Esophagus muscularis mucosa (tissue), 4 donors: ENCODE data around the gene PRPF38B. TPM values are rescaled to one million over a fixed set of nuclear protein-coding genes. Genes with fewer than 3 reads are reported as not detected.

ENCODE experiments used
- DNase-seq: peaks from one replicate; pipeline ENCODE4 v3.0.0-alpha.2; 2017; ENCODE audit errors: extremely low spot score
- H3K27ac ChIP-seq, 4 donors: fragments of 200-600 bp; sonication (generic); replicated peaks in 1 of 4; 1 replicate in 3 of 4; 2 replicates in 1 of 4; pipeline ENCODE4 v1.5.1; 2016 to 2019; ENCODE audit warnings: mild to moderate bottlenecking in 1 of 4
- H3K27me3 ChIP-seq, 4 donors: fragments of 200-600 bp; sonication (generic); one replicate each; pipeline versions ENCODE4 v1.5.1 to v1.6.0; 2016 to 2019
- H3K36me3 ChIP-seq, 4 donors: fragments of 200-600 bp; sonication (generic); one replicate each; pipeline ENCODE4 v1.5.1; 2016 to 2019
- H3K4me1 ChIP-seq, 4 donors: fragments of 200-600 bp; sonication (generic); one replicate each; pipeline ENCODE4 v1.5.1; 2016 to 2019
- H3K4me3 ChIP-seq, 4 donors: fragments of 200-600 bp; sonication (generic); 1 replicate in 2 of 4; 2 replicates in 2 of 4; pipeline ENCODE4 v1.5.1; 2016 to 2019; ENCODE audit warnings: mild to moderate bottlenecking in 4 of 4, moderate library complexity in 1 of 4
- H3K9me3 ChIP-seq, 4 donors: fragments of 200-600 bp; sonication (generic); 1 replicate in 3 of 4; 2 replicates in 1 of 4; pipeline ENCODE4 v1.5.1; 2016 to 2019
- EP300 ChIP-seq: sonication (generic); formaldehyde crosslinking; IDR thresholded peaks from one replicate; pipeline ENCODE4 v1.6.1; 2017; ENCODE audit warnings: antibody characterized with exemption
- POLR2A ChIP-seq: fragments of 450-650 bp; IDR thresholded peaks from one replicate; pipeline ENCODE4 v1.6.1; 2017; ENCODE audit warnings: antibody characterized with exemption, moderate library complexity, mild to moderate bottlenecking, low read depth
- POLR2AphosphoS5 ChIP-seq, 2 donors: sonication (generic); formaldehyde crosslinking; IDR thresholded peaks; one replicate each; pipeline ENCODE4 v1.6.1; 2017; ENCODE audit warnings: antibody characterized with exemption in 2 of 2
- WGBS: methylation state at CpG from one replicate; pipeline ENCODE4 v1.1.5; 2018; 5-methylcytosine and 5-hydroxymethylcytosine counted together
- intact Hi-C: fragments of 100-400 bp; cut with DNase I; formaldehyde crosslinking; loops from one replicate; pipeline ENCODE4 v1.15.1; 2023
- total RNA-seq, 4 donors: library from RNA; depleted of rRNA; stranded (reverse); fragments of >200 nt; gene quantifications; one replicate each; pipeline versions ENCODE4 v1.1.0 to v1.2.1, GENCODE V29; 2016
- TF ChIP-seq, protein P1 (sequence below), 3 experiments: fragments of 200-600 bp in 2 of 3; fragments of 450-650 bp in 1 of 3; sonication (generic) in 2 of 3; IDR thresholded peaks; one replicate each; pipeline ENCODE4 v1.5.1; 2017 to 2019; ENCODE audit warnings: antibody characterized with exemption in 3 of 3, mild to moderate bottlenecking in 2 of 3, moderate library complexity in 1 of 3

The PRPF38B gene
- total RNA-seq, 4 donors from 2014 or later: 15.9 to 32.4 (median 16.9) TPM

DNA sequence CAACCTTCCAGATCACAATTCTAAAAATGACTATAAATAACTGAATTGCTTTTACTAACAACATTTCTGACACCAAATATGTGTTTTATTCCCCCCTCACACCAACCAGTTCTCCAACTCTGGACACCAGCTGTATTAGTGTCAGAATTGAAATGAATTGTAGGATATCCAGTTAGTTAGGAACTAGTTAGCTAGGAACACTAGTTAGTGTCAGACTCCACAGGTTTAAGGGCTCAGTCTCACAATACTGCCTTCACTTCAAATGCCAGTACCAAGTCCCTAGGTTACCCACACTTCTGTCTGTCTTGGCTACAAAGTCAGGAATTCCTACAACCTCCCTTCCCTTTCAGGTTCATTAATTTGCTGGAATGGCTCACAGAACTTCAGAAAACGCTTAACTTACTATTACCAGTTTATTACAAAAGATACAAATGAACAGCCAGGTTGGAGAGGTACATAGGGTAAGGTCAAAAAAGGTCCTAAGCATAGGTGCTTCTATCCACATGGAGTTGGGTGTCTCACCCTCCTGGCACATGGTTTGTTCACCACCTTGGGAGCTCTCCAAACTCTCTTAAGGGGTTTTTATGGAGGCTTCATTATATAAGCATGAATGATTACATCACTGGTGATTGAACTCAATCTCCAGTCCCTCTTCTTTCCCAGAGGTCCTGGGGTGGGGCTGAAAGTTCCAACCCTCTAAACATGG is 58.5 kb downstream of the PRPF38B start:
- no peaks in the 10 kb centered on the region for H3K9me3 ChIP-seq
- H3K36me3 ChIP-seq: peaks cover 0 to 35% (median 16%) of the 10 kb centered on the region in 4 donors
- peaks cover 10 to 45% (median 37%) of the 10 kb centered on the region in 4 donors for H3K4me1 ChIP-seq
- DNase-seq: no peak
- H3K27ac ChIP-seq: no peak overlapping the region
- WGBS: 92% methylated on average over 1 of the region's 1 CpG
- H3K27me3 ChIP-seq: no peaks in the 10 kb centered on the region
- no peak for TF ChIP-seq POLR2AphosphoS5 (IDR thresholded peaks at IDR 0.05)
- TF ChIP-seq, protein P1, sequence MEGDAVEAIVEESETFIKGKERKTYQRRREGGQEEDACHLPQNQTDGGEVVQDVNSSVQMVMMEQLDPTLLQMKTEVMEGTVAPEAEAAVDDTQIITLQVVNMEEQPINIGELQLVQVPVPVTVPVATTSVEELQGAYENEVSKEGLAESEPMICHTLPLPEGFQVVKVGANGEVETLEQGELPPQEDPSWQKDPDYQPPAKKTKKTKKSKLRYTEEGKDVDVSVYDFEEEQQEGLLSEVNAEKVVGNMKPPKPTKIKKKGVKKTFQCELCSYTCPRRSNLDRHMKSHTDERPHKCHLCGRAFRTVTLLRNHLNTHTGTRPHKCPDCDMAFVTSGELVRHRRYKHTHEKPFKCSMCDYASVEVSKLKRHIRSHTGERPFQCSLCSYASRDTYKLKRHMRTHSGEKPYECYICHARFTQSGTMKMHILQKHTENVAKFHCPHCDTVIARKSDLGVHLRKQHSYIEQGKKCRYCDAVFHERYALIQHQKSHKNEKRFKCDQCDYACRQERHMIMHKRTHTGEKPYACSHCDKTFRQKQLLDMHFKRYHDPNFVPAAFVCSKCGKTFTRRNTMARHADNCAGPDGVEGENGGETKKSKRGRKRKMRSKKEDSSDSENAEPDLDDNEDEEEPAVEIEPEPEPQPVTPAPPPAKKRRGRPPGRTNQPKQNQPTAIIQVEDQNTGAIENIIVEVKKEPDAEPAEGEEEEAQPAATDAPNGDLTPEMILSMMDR (IDR thresholded peaks at IDR 0.05): no peak
- TF ChIP-seq EP300: no peak
- TF ChIP-seq POLR2A: no peak
- intact Hi-C loops: no loop called here
- H3K4me3 ChIP-seq: no peak overlapping the region

Other genes starting within 250 kb of the PRPF38B start
- not detected for gene NBPF6, start 242.0 kb upstream of the PRPF38B start, total RNA-seq
- gene EEIG2, start 132.2 kb upstream of the PRPF38B start, total RNA-seq: 10 to 100 TPM; 11.6 to 17.2 (median 14.4) TPM
- gene HENMT1, start 31.2 kb upstream of the PRPF38B start, total RNA-seq: 1 to 10 TPM in 3 of 4 donors, under 1 TPM in 1; 0.83 to 3.8 (median 2.3) TPM
- not detected for gene FNDC7, start 20.6 kb downstream of the PRPF38B start, total RNA-seq
- gene STXBP3, start 54.4 kb downstream of the PRPF38B start, total RNA-seq: 10 to 100 TPM; 54.8 to 67.7 (median 63.8) TPM
- gene AKNAD1, start 164.8 kb downstream of the PRPF38B start, total RNA-seq: 1 to 10 TPM in 3 of 4 donors, under 1 TPM in 1; 0.13 to 7.5 (median 1.5) TPM
- gene GPSM2, start 184.7 kb downstream of the PRPF38B start, total RNA-seq: 100 to 1,000 TPM in 2 of 4 donors, 10 to 100 TPM in 2; 59.8 to 105 (median 90.9) TPM